Measurements from ENCODE around the gene LPP. TPM values are rescaled to one million over a fixed set of nuclear protein-coding genes. Genes with fewer than 3 reads are reported as not detected.

Gene LPP
- polyA plus RNA-seq, 1 donor (not counting 4 experiments of a cell fraction or from before 2014, with no cell fraction given): 16.0 TPM

DNA sequence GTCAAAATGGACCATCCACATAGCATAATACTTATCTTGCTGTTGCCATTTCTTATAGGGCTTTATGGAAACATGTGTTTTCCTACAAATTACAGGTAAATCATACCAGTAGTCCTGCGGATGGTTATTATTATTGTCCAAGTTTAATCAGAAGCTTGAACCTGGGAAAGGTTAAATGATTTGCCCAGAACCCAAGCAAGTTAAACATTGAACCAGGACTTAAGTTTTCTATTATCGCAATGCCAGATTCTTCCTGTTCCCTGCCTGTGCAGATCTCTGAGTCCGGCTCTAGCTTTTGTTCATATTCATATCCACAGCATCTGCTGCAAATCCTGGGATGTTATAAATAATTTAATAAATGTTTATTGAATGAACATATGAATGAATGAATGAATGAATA is 12.5 kb downstream of the LPP start:
- Histone ChIP-seq H4K20me1 (ENCODE audit: control insufficient read depth, extremely low read depth, insufficient read depth, low read length) (peaks cover 8% of the 10 kb centered on the region), H3K27ac (ENCODE audit: control insufficient read depth, insufficient read depth, low read length) (no peak overlapping the region), H3K9ac (ENCODE audit: control insufficient read depth, extremely low read depth, insufficient read depth, low read length) (no peak overlapping the region), H3K4me2 (ENCODE audit: control insufficient read depth, extremely low read depth, insufficient read depth, low read depth, low read length) (no peak overlapping the region), H3K4me1 (ENCODE audit: control insufficient read depth, extremely low read depth, insufficient read depth, low read length) (peaks cover 24% of the 10 kb centered on the region), H2AFZ (ENCODE audit: control insufficient read depth, low read length) (no peak overlapping the region), H3K79me2 (ENCODE audit: control insufficient read depth, insufficient read depth, low read length) (peaks cover 89% of the 10 kb centered on the region), H3K36me3 (ENCODE audit: control insufficient read depth in 2 of 2, extremely low read depth in 1 of 2, insufficient read depth in 2 of 2, low read length in 2 of 2) (peaks cover 0 to under 1% of the 10 kb centered on the region in 2 experiments), H3K9me1 (ENCODE audit: control insufficient read depth, extremely low read depth, insufficient read depth, low read length) (no peaks in the 10 kb centered on the region), H3K4me3 (ENCODE audit: control insufficient read depth in 2 of 3, extremely low read depth in 1 of 3, insufficient read depth in 2 of 3, low read depth in 1 of 3, low read length in 3 of 3) (no peak overlapping the region), H3K27me3 (ENCODE audit: control insufficient read depth, extremely low read depth, insufficient read depth, low read length) (no peaks in the 10 kb centered on the region), H3K9me3 (ENCODE audit: control insufficient read depth, low read depth, low read length) (no peaks in the 10 kb centered on the region)
- TF ChIP-seq, protein P1, sequence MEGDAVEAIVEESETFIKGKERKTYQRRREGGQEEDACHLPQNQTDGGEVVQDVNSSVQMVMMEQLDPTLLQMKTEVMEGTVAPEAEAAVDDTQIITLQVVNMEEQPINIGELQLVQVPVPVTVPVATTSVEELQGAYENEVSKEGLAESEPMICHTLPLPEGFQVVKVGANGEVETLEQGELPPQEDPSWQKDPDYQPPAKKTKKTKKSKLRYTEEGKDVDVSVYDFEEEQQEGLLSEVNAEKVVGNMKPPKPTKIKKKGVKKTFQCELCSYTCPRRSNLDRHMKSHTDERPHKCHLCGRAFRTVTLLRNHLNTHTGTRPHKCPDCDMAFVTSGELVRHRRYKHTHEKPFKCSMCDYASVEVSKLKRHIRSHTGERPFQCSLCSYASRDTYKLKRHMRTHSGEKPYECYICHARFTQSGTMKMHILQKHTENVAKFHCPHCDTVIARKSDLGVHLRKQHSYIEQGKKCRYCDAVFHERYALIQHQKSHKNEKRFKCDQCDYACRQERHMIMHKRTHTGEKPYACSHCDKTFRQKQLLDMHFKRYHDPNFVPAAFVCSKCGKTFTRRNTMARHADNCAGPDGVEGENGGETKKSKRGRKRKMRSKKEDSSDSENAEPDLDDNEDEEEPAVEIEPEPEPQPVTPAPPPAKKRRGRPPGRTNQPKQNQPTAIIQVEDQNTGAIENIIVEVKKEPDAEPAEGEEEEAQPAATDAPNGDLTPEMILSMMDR (optimal IDR thresholded peaks at IDR 0.05 in 1 of 3, IDR thresholded peaks at IDR 0.05 in 1 of 3, conservative IDR thresholded peaks at IDR 0.05 in 1 of 3; ENCODE audit: extremely low read depth in 1 of 3, insufficient read depth in 2 of 3, low read length in 3 of 3): no peak
- TF ChIP-seq EZH2 (IDR thresholded peaks at IDR 0.05; ENCODE audit: low read length): no peak
- dilution Hi-C loops (cut with MboI; ENCODE audit: extremely low pct_ligation_motif_present, low sequenced_read_pairs): no loop called here
- FAIRE-seq (no peak), DNase-seq (ENCODE audit: low read depth, low spot score) (no peak)

DNA sequence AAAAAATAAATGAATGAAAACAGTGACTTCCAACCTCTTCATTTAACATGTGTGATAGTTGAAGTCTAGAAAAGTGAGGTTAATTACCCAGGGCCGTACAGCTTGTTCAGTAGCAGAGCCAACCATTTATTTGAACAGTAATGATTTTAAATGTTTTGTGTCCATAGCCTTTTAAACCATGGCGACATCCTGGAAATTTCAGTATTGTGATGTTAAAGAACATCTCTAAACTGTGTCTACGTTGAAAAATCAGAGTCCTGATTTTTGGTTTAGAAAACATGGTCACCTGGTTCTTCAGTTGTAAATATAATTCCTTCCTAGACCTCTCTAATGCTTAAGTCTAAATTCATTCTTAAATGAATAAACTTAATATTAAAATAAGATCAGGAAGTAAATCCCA is 14.2 kb downstream of the LPP start:
- dilution Hi-C loops (cut with MboI; ENCODE audit: extremely low pct_ligation_motif_present, low sequenced_read_pairs): no loop called here
- FAIRE-seq (no peak), DNase-seq (ENCODE audit: low read depth, low spot score) (no peak)
- no peak overlapping the region for H3K9ac ChIP-seq (ENCODE audit: control insufficient read depth, extremely low read depth, insufficient read depth, low read length)
- no peak overlapping the region for H2AFZ ChIP-seq (ENCODE audit: control insufficient read depth, low read length)
- H3K9me3 ChIP-seq (ENCODE audit: control insufficient read depth, low read depth, low read length): no peaks in the 10 kb centered on the region
- H3K79me2 ChIP-seq (ENCODE audit: control insufficient read depth, insufficient read depth, low read length): peaks cover 84% of the 10 kb centered on the region
- no peak overlapping the region for H3K4me2 ChIP-seq (ENCODE audit: control insufficient read depth, extremely low read depth, insufficient read depth, low read depth, low read length)
- H3K4me3 ChIP-seq (ENCODE audit: control insufficient read depth in 2 of 3, extremely low read depth in 1 of 3, insufficient read depth in 2 of 3, low read depth in 1 of 3, low read length in 3 of 3): no peak overlapping the region
- H3K27me3 ChIP-seq (ENCODE audit: control insufficient read depth, extremely low read depth, insufficient read depth, low read length): no peaks in the 10 kb centered on the region
- peaks cover 12% of the 10 kb centered on the region for H4K20me1 ChIP-seq (ENCODE audit: control insufficient read depth, extremely low read depth, insufficient read depth, low read length)
- TF ChIP-seq EZH2 (IDR thresholded peaks at IDR 0.05; ENCODE audit: low read length): no peak
- TF ChIP-seq, protein P1 (optimal IDR thresholded peaks at IDR 0.05 in 1 of 3, IDR thresholded peaks at IDR 0.05 in 1 of 3, conservative IDR thresholded peaks at IDR 0.05 in 1 of 3; ENCODE audit: extremely low read depth in 1 of 3, insufficient read depth in 2 of 3, low read length in 3 of 3): no peak
- peaks cover 0 to 5% of the 10 kb centered on the region in 2 experiments for H3K36me3 ChIP-seq (ENCODE audit: control insufficient read depth in 2 of 2, extremely low read depth in 1 of 2, insufficient read depth in 2 of 2, low read length in 2 of 2)
- H3K4me1 ChIP-seq (ENCODE audit: control insufficient read depth, extremely low read depth, insufficient read depth, low read length): peaks cover 24% of the 10 kb centered on the region
- H3K27ac ChIP-seq (ENCODE audit: control insufficient read depth, insufficient read depth, low read length): no peak overlapping the region
- H3K9me1 ChIP-seq (ENCODE audit: control insufficient read depth, extremely low read depth, insufficient read depth, low read length): no peaks in the 10 kb centered on the region

Data from keratinocyte (primary cell).